IMR-90 (cell line): ENCODE results near the gene ARHGAP19. TPM values are rescaled to one million over a fixed set of nuclear protein-coding genes. Genes with fewer than 3 reads are reported as not detected.

Experiments used
- ATAC-seq: fragments of 200-7000 bp; cut with Tn5 transposase; 2 replicates; pipeline ENCODE4 v1.9.1; 2020; ENCODE audit warnings: low read depth, mild to moderate bottlenecking, moderate library complexity
- BruUV-seq: library from RNA; stranded (reverse); fragments of 400-500 nt; replicated peaks from 2 replicates; lab custom pipeline; 2021; lab: Mats Ljungman, UMichigan
- CTCF ChIA-PET: fragments of 300-600 bp; formaldehyde crosslinking; extraction: SDS; loops from one replicate; lab custom pipeline; 2021; ENCODE audit warnings: antibody characterized with exemption; lab: Yijun Ruan, JAX
- POLR2A ChIA-PET: fragments of 300-600 bp; sonication (Branson Sonifier 250); formaldehyde crosslinking; loops from one replicate; lab custom pipeline; 2022; ENCODE audit warnings: antibody characterized with exemption; ENCODE audit not compliant: unreplicated experiment; lab: Charles Lee
- DNase-seq: peaks from one replicate; pipeline ENCODE4 v3.0.0; 2013
- H2AFZ ChIP-seq: replicated peaks from 2 replicates; pipeline ENCODE3; 2013; ENCODE audit warnings: low read length, mild to moderate bottlenecking; ENCODE audit not compliant: poor library complexity
- H2AK5ac ChIP-seq: 2 replicates; pipeline ENCODE4 v1.6.1; 2013; ENCODE audit warnings: low read depth, low read length, inconsistent platforms
- H2AK9ac ChIP-seq: replicated peaks from 2 replicates; pipeline ENCODE3; 2013; ENCODE audit warnings: mild to moderate bottlenecking, low read depth, low read length, moderate library complexity; ENCODE audit not compliant: poor library complexity
- H2BK120ac ChIP-seq: 2 replicates; pipeline ENCODE4 v1.6.1; 2013; ENCODE audit warnings: low read depth, low read length, inconsistent platforms
- H2BK15ac ChIP-seq: 3 replicates; pipeline ENCODE4 v1.6.1; 2013; ENCODE audit warnings: low read depth, low read length, inconsistent platforms
- H2BK20ac ChIP-seq: 2 replicates; pipeline ENCODE4 v1.6.1; 2013; ENCODE audit warnings: low read depth, mild to moderate bottlenecking, inconsistent platforms, low read length, moderate library complexity
- H2BK5ac ChIP-seq: 2 replicates; pipeline ENCODE4 v1.6.1; 2013; ENCODE audit warnings: mild to moderate bottlenecking, low read depth, low read length, inconsistent platforms; ENCODE audit not compliant: poor library complexity, severe bottlenecking
- H3K14ac ChIP-seq: replicated peaks from 2 replicates; pipeline ENCODE4 v1.6.1; 2013; ENCODE audit warnings: low read depth, low read length, inconsistent platforms
- H3K18ac ChIP-seq: 2 replicates; pipeline ENCODE4 v1.6.1; 2013; ENCODE audit warnings: low read depth, low read length, control low read depth
- H3K23ac ChIP-seq: 2 replicates; pipeline ENCODE4 v1.6.1; 2013; ENCODE audit warnings: low read depth, low read length, inconsistent platforms
- H3K27ac ChIP-seq: 2 replicates; pipeline ENCODE4 v1.5.1; 2013; ENCODE audit warnings: mild to moderate bottlenecking, control low read depth, low read length; ENCODE audit not compliant: insufficient read depth
- H3K27me3 ChIP-seq: 2 replicates; pipeline ENCODE4 v1.6.1; 2013; ENCODE audit warnings: low read length; ENCODE audit not compliant: control insufficient read depth, insufficient read depth
- H3K36me3 ChIP-seq: 2 replicates; pipeline ENCODE4 v1.6.1; 2013; ENCODE audit warnings: low read length, mixed read lengths; ENCODE audit not compliant: control insufficient read depth, insufficient read depth
- H3K4ac ChIP-seq: 2 replicates; pipeline ENCODE4 v1.6.1; 2013; ENCODE audit warnings: low read depth, low read length, inconsistent platforms
- H3K4me1 ChIP-seq: 2 replicates; pipeline ENCODE4 v1.6.1; 2013; ENCODE audit warnings: low read length, mixed read lengths; ENCODE audit not compliant: control insufficient read depth, insufficient read depth
- H3K4me2 ChIP-seq: 2 replicates; pipeline ENCODE4 v1.6.1; 2013; ENCODE audit warnings: low read depth, mild to moderate bottlenecking, control low read depth, low read length, moderate library complexity
- H3K4me3 ChIP-seq: 2 replicates; pipeline ENCODE4 v1.5.1; 2013; ENCODE audit warnings: low read depth, mild to moderate bottlenecking, control low read depth, low read length, moderate library complexity; ENCODE audit not compliant: insufficient read depth
- H3K56ac ChIP-seq: 2 replicates; pipeline ENCODE4 v1.6.1; 2013; ENCODE audit warnings: low read length, inconsistent platforms; ENCODE audit not compliant: insufficient read depth; ENCODE audit errors: extremely low read depth
- H3K79me1 ChIP-seq, 2 experiments: 2 replicates each; pipeline ENCODE4 v1.6.1; 2013; ENCODE audit warnings: low read length in 2 of 2, inconsistent platforms in 1 of 2, low read depth in 1 of 2
- H3K9ac ChIP-seq: 2 replicates; pipeline ENCODE4 v1.6.1; 2013; ENCODE audit warnings: low read depth, low read length, control low read depth
- H3K9me1 ChIP-seq: 2 replicates; pipeline ENCODE4 v1.6.1; 2013; ENCODE audit warnings: low read length, inconsistent platforms; ENCODE audit not compliant: insufficient read depth
- H3K9me3 ChIP-seq: 2 replicates; pipeline ENCODE4 v1.6.1; 2013; ENCODE audit warnings: low read length; ENCODE audit not compliant: control insufficient read depth, insufficient read depth
- H4K20me1 ChIP-seq: 2 replicates; pipeline ENCODE4 v1.6.1; 2013; ENCODE audit warnings: low read length, inconsistent platforms; ENCODE audit not compliant: insufficient read depth
- H4K5ac ChIP-seq: 2 replicates; pipeline ENCODE4 v1.6.1; 2013; ENCODE audit warnings: mild to moderate bottlenecking, low read depth, low read length, control low read depth
- H4K8ac ChIP-seq, 2 experiments: 2 replicates each; pipeline ENCODE4 v1.6.1; 2013; ENCODE audit warnings: low read depth in 2 of 2, low read length in 2 of 2, control low read depth in 1 of 2, inconsistent platforms in 1 of 2
- H4K91ac ChIP-seq: 2 replicates; pipeline ENCODE4 v1.6.1; 2013; ENCODE audit warnings: low read depth, low read length, inconsistent platforms; ENCODE audit not compliant: insufficient read depth
- BHLHE40 ChIP-seq: fragments of 150-350 bp; IDR thresholded peaks from 2 replicates; pipeline ENCODE4 v1.6.1; 2016; ENCODE audit warnings: mild to moderate bottlenecking, low read depth, low read length
- FOS ChIP-seq: fragments of 150-350 bp; IDR thresholded peaks from 2 replicates; pipeline ENCODE4 v1.6.1; 2016; ENCODE audit warnings: low read depth, low read length
- MAZ ChIP-seq: IDR thresholded peaks from 2 replicates; pipeline ENCODE4 v1.6.1; 2012; ENCODE audit warnings: low read depth, mild to moderate bottlenecking, low read length, improper control_type of control experiment, moderate library complexity, borderline replicate concordance
- MXI1 ChIP-seq: IDR thresholded peaks from 2 replicates; pipeline ENCODE4 v1.6.1; 2012; ENCODE audit warnings: low read depth, mild to moderate bottlenecking, low read length, moderate library complexity, borderline replicate concordance
- NFE2L2 ChIP-seq: fragments of 150-350 bp; IDR thresholded peaks from 2 replicates; pipeline ENCODE4 v1.6.1; 2016; ENCODE audit warnings: low read depth, mild to moderate bottlenecking, low read length
- SMC3 ChIP-seq: fragments of 150-350 bp; IDR thresholded peaks from 2 replicates; pipeline ENCODE4 v1.6.1; 2016; ENCODE audit warnings: low read depth, mild to moderate bottlenecking, antibody characterized with exemption, low read length, moderate library complexity
- WGBS, 2 experiments: methylation state at CpG; one replicate each; pipeline versions ENCODE4 v1.1.5 to v1.1.7; 2013; ENCODE audit warnings: missing lambda C conversion rate in 2 of 2; ENCODE audit not compliant: insufficient read length in 1 of 2; ENCODE audit errors: extremely low coverage in 2 of 2; 5-methylcytosine and 5-hydroxymethylcytosine counted together
- dilution Hi-C: fragments of 300-500 bp; cut with HindIII; formaldehyde crosslinking; loops from one replicate; pipeline ENCODE4 v1.14.3; 2018; ENCODE audit warnings: low sequenced_read_pairs; ENCODE audit not compliant: unreplicated experiment
- in situ Hi-C: fragments of 300-500 bp; cut with MboI; formaldehyde crosslinking; loops from 3 replicates; pipeline ENCODE4 v1.14.3; 2019; ENCODE audit warnings: low sequenced_read_pairs, inconsistent platforms, mixed read lengths
- intact Hi-C: fragments of 100-400 bp; cut with micrococcal nuclease; formaldehyde crosslinking; loops from 2 replicates; pipeline ENCODE4 v1.10.0; 2022
- polyA plus RNA-seq, 3 experiments: library from polyadenylated mRNA; depleted of rRNA; stranded (reverse); fragments of >200 nt; gene quantifications; 2 replicates each; pipeline ENCODE4 v1.2.3, GENCODE V29; 2012; ENCODE audit warnings: low replicate concordance in 1 of 3
- total RNA-seq: library from RNA; depleted of rRNA; stranded (reverse); fragments of >200 nt; gene quantifications from 2 replicates; pipeline ENCODE4 v1.2.3, GENCODE V29; 2012
- TF ChIP-seq, protein P1 (sequence below): fragments of 150-350 bp; IDR thresholded peaks from 2 replicates; pipeline ENCODE4 v1.6.1; 2016; ENCODE audit warnings: low read depth, mild to moderate bottlenecking, low read length, moderate library complexity, borderline replicate concordance
- TF ChIP-seq, protein P2 (sequence below): fragments of 150-350 bp; IDR thresholded peaks from 2 replicates; pipeline ENCODE4 v1.6.1; 2017; ENCODE audit warnings: mild to moderate bottlenecking, antibody characterized with exemption, low read length, low read depth

The ARHGAP19 gene
- total and polyA plus RNA-seq, 2 of the 4 experiments (the other 2 are of a cell fraction) = 6.3 to 7.0 TPM

DNA sequence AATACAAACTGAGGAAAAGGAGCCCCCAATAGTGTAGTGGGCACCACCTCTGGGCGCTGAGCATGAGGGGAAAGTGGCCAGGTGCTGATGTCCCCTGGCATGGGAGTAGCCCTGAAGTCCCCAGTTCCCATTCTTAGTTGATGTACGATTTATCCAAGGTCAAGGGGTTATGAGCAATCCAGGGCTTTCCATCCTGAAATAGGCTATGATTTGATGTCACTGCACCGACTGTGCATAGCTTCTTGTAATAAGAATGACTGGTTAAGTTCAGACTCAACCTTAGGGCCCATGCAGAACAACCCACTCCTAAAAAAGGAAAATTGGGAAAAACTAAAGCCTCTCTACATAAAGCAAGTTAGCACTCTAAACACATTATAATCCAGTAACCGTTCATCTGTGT lies 31.1 kb upstream of the ARHGAP19 start:
- dilution Hi-C loops (no loop called here), intact Hi-C loops (no loop called here), in situ Hi-C loops (no loop called here)
- Histone ChIP-seq H3K56ac (no peak overlapping the region), H2BK15ac (no peak overlapping the region), H4K20me1 (no peaks in the 10 kb centered on the region), H3K27ac (no peak overlapping the region), H3K4me2 (no peak overlapping the region), H3K9me3 (no peaks in the 10 kb centered on the region), H2BK120ac (no peak overlapping the region), H4K91ac (no peak overlapping the region), H2BK20ac (no peak overlapping the region), H3K27me3 (no peaks in the 10 kb centered on the region), H2BK5ac (no peak overlapping the region), H3K4ac (no peak overlapping the region), H3K79me1 (peaks cover 7% of the 10 kb centered on the region in 2 experiments; a peak in 2 of 4 replicates), H3K9ac (no peak overlapping the region), H3K4me3 (no peak overlapping the region), H2AK5ac (no peak overlapping the region), H3K9me1 (no peaks in the 10 kb centered on the region), H3K14ac (no peak overlapping the region), H2AFZ (no peak overlapping the region), H3K36me3 (no peaks in the 10 kb centered on the region), H3K18ac (no peak overlapping the region), H3K4me1 (peaks cover 9% of the 10 kb centered on the region), H4K5ac (no peak overlapping the region), H2AK9ac (no peak overlapping the region), H3K23ac (no peak overlapping the region), H4K8ac (no peak overlapping the region)
- DNase-seq (no peak), ATAC-seq (no peak)
- POLR2A ChIA-PET = no interaction called here
- CTCF ChIA-PET = interaction anchor here (0.6 kb wide), 1 partner anchor 98 kb away, joined by 5 read pairs; no protein-coding TSS in a partner anchor
- TF ChIP-seq SMC3 (no peak), MXI1 (no peak), FOS (no peak), MAZ (no peak), BHLHE40 (no peak), NFE2L2 (no peak)
- TF ChIP-seq, protein P1, sequence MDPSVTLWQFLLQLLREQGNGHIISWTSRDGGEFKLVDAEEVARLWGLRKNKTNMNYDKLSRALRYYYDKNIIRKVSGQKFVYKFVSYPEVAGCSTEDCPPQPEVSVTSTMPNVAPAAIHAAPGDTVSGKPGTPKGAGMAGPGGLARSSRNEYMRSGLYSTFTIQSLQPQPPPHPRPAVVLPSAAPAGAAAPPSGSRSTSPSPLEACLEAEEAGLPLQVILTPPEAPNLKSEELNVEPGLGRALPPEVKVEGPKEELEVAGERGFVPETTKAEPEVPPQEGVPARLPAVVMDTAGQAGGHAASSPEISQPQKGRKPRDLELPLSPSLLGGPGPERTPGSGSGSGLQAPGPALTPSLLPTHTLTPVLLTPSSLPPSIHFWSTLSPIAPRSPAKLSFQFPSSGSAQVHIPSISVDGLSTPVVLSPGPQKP = no peak
- TF ChIP-seq, protein P2, sequence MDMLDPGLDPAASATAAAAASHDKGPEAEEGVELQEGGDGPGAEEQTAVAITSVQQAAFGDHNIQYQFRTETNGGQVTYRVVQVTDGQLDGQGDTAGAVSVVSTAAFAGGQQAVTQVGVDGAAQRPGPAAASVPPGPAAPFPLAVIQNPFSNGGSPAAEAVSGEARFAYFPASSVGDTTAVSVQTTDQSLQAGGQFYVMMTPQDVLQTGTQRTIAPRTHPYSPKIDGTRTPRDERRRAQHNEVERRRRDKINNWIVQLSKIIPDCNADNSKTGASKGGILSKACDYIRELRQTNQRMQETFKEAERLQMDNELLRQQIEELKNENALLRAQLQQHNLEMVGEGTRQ = no peak
- 86% methylated on average over 1 of the region's 4 CpGs; no CpG with 5 or more reads in 1 of the 2 experiments for WGBS, 2 experiments
- no TSS peak for BruUV-seq
